NCI-H446 treated with DMSO at 0.1 percent for 48 hours (cell line): ENCODE measurements around the gene GLG1.
"Not testable (repeated sequence)": the region's sequence is repeated elsewhere in the genome, so short reads cannot be mapped to it uniquely, and the experiment has no call there.

Experiments
- DNase-seq: peaks from one replicate; lab custom pipeline; 2025; lab: John Stamatoyannopoulos, UW

GLG1 gene

GRCh38 chr16:74409185-74409981 lies 197.5 kb downstream of the GLG1 start:
- DNase-seq: not testable (repeated sequence)

GRCh38 chr16:74407362-74407705 lies 199.6 kb downstream of the GLG1 start:
- not testable (repeated sequence) for DNase-seq

GRCh38 chr16:74406600-74407361 lies 200.1 kb downstream of the GLG1 start:
- not testable (repeated sequence) for DNase-seq

- DNase-seq: not testable (repeated sequence)
These were observed 202.6 kb downstream of the GLG1 start for GRCh38 chr16:74404148-74404933.

GRCh38 chr16:74400238-74400637 lies 206.7 kb downstream of the GLG1 start:
- not testable (repeated sequence) for DNase-seq

GRCh38 chr16:74398212-74398895 lies 208.6 kb downstream of the GLG1 start:
- DNase-seq: not testable (repeated sequence)
